Activated CD4-positive, alpha-beta T cell treated with anti-CD3 and anti-CD28 coated beads for 4 hours (primary cell): ENCODE data around the gene NT5C2.
A peak's percentile ranks its signal among the peaks of the same experiment; 100 is the strongest.

Experiments used
- DNase-seq, 2 donors: peaks; one replicate each; pipeline ENCODE4 v3.0.0-alpha.2; 2020

Gene NT5C2

GRCh38 chr10:103054621-103055020 is 138.5 kb downstream of the NT5C2 start:
- no peak for DNase-seq

- peak; percentile 9 to 26 for DNase-seq
Observed at GRCh38 chr10:103053659-103054581, 139.2 kb downstream of the NT5C2 start.

- DNase-seq: no peak
Observed at GRCh38 chr10:103049237-103049636, 143.8 kb downstream of the NT5C2 start.

GRCh38 chr10:103047381-103047780 is 145.7 kb downstream of the NT5C2 start:
- DNase-seq: no peak

- DNase-seq: no peak
Observed at GRCh38 chr10:103045961-103046360, 147.1 kb downstream of the NT5C2 start.

- no peak for DNase-seq
Observed at GRCh38 chr10:103044942-103045489, 148.1 kb downstream of the NT5C2 start.

- DNase-seq: no peak
Observed at GRCh38 chr10:103042908-103043307, 150.2 kb downstream of the NT5C2 start.

- no peak for DNase-seq
Observed at GRCh38 chr10:103042129-103042528, 150.9 kb downstream of the NT5C2 start.

- no peak for DNase-seq
Observed at GRCh38 chr10:103041391-103041790, 151.7 kb downstream of the NT5C2 start.

- no peak for DNase-seq
Observed at GRCh38 chr10:103040418-103040817, 152.7 kb downstream of the NT5C2 start.

- no peak for DNase-seq
Observed at GRCh38 chr10:103038570-103038969, 154.5 kb downstream of the NT5C2 start.
